ENCODE results near the gene RUVBL2. TPM values are rescaled to one million over a fixed set of nuclear protein-coding genes. Genes with fewer than 3 reads are reported as not detected.
"Not testable (repeated sequence)": the region's sequence is repeated elsewhere in the genome, so short reads cannot be mapped to it uniquely, and the experiment has no call there.

Gene RUVBL2
- total RNA-seq, 1 donor from 2014 or later = 106 TPM

GRCh38 chr19:49017041-49017665, 23.5 kb downstream of the RUVBL2 start, which contains the start of gene LHB:
Gene LHB, minus strand, starts transcription at chr19:49017091. Its CDS starts 10 bp downstream, at chr19:49017081.
- Histone ChIP-seq H3K36me3 (peaks cover 17 to 26% of the 10 kb centered on the region in 2 donors), H3K4me3 (peak within 1 kb of the TSS; percentile 56 to 65), H3K9me3 (no peaks in the 10 kb centered on the region), H3K27ac (no peak within 1 kb of the TSS), H3K27me3 (peaks cover 9% of the 10 kb centered on the region), H3K4me1 (peaks cover 8 to 18% of the 10 kb centered on the region in 2 donors)
- intact Hi-C loops (cut with DNase I) = no loop called here
- DNase-seq (ENCODE audit: low spot score in 2 of 2) = no peak
- TF ChIP-seq CTCF (IDR thresholded peaks at IDR 0.05) = no peak

- Histone ChIP-seq H3K9me3 (no peaks in the 10 kb centered on the region), H3K36me3 (peaks cover 13 to 24% of the 10 kb centered on the region in 2 donors), H3K27ac (no peak overlapping the region), H3K4me3 (peak overlapping the region; percentile 56 to 65), H3K27me3 (peaks cover 9% of the 10 kb centered on the region), H3K4me1 (peaks cover 8 to 18% of the 10 kb centered on the region in 2 donors)
- intact Hi-C loops (cut with DNase I) = no loop called here
- peak; percentile 34 to 56 (median 39) for TF ChIP-seq CTCF (IDR thresholded peaks at IDR 0.05)
- peak in 1 of 2 donors; percentile 77 for DNase-seq (ENCODE audit: low spot score in 2 of 2)
Measured at GRCh38 chr19:49017666-49018351, 24.1 kb downstream of the RUVBL2 start.

DNA sequence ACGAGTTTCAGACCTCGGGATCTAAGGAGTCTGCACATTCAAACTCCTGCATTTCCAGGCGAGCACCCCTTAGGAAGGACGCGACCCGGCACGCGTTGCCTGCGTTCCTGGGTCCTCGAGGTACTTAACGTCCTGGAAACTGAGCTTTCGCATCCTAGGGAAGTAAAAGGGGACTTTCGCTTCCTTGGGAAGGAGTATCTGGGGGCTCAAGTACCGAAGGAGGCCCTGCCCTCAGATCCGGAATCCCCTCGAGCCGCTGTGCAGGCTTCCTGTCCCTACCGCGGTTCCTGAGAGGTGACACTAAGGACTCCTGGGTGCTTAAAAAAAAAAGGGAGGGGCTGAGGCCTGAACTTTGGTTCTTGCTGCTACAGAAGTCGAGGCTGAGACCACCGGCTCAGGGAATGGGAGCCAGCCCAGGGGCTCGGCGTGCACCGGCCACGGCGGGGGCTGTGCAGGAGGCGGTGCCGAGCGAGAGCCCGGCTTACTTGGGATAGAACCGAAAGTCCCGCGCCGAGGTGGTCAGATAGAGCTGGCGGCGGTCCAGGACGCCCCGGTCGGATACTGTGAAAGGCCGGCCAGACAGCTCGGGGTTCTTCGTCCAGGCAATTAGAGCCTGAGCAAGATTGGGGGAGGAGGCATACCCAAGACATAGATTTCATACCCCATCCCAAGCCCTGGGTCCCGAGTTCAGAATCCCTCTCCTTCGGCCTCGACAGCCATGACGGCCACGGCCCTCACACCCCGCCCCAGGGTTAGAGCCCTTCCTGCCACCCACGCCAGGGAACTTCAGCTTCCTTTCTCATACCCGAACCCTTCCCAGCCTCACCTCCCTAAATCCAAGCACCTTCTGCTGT, 24.9 kb downstream of the RUVBL2 start:
- DNase-seq (ENCODE audit: low spot score in 2 of 2); H3K9me3 ChIP-seq; intact Hi-C loops (cut with DNase I); H3K27ac ChIP-seq; H3K27me3 ChIP-seq: not testable (repeated sequence)
- Histone ChIP-seq H3K4me3 (peak overlapping the region; percentile 56 to 65), H3K36me3 (peaks cover 13 to 24% of the 10 kb centered on the region in 2 donors), H3K4me1 (peaks cover 8 to 18% of the 10 kb centered on the region in 2 donors)

- Histone ChIP-seq H3K9me3 (no peaks in the 10 kb centered on the region), H3K27me3 (peaks cover 9% of the 10 kb centered on the region), H3K4me1 (peaks cover 8 to 18% of the 10 kb centered on the region in 2 donors), H3K27ac (no peak overlapping the region), H3K4me3 (peak overlapping the region; percentile 56 to 65), H3K36me3 (peaks cover 9 to 19% of the 10 kb centered on the region in 2 donors)
- DNase-seq (ENCODE audit: low spot score in 2 of 2) = peak in 1 of 2 donors; percentile 71
- peak in 1 of 3 experiments; percentile 6 for TF ChIP-seq CTCF (IDR thresholded peaks at IDR 0.05)
- intact Hi-C loops (cut with DNase I) = no loop called here
Measured at GRCh38 chr19:49019242-49019932, 25.7 kb downstream of the RUVBL2 start.

GRCh38 chr19:49020342-49020741, 26.7 kb downstream of the RUVBL2 start:
- Histone ChIP-seq H3K27ac (no peak overlapping the region), H3K27me3 (peaks cover 9% of the 10 kb centered on the region), H3K4me3 (no peak overlapping the region), H3K9me3 (no peaks in the 10 kb centered on the region), H3K36me3 (peaks cover 3 to 9% of the 10 kb centered on the region in 2 donors), H3K4me1 (peaks cover 8 to 18% of the 10 kb centered on the region in 2 donors)
- TF ChIP-seq CTCF (IDR thresholded peaks at IDR 0.05) = no peak
- no peak for DNase-seq (ENCODE audit: low spot score in 2 of 2)
- intact Hi-C loops (cut with DNase I) = no loop called here

Data from ascending aorta (tissue), 2 donors.